Measurements from ENCODE around the gene VASH2. TPM values are rescaled to one million over a fixed set of nuclear protein-coding genes. Genes with fewer than 3 reads are reported as not detected.

VASH2 gene
- total RNA-seq, 1 donor from 2014 or later, result 2.9 TPM

GRCh38 chr1:212955098-212955497 is 4.8 kb downstream of the VASH2 start:
- Histone ChIP-seq H3K4me3 (ENCODE audit: low read depth, low read length) (no peak overlapping the region), H3K36me3 (ENCODE audit: control insufficient read depth, insufficient read depth, low read length) (no peaks in the 10 kb centered on the region), H3K27me3 (ENCODE audit: control insufficient read depth, insufficient read depth, low read length) (peaks cover 6% of the 10 kb centered on the region)
- DNase-seq (ENCODE audit: low read depth), result no peak
- TF ChIP-seq CTCF (IDR thresholded peaks at IDR 0.05; ENCODE audit: insufficient read depth, low read length, poor library complexity, severe bottlenecking), result no peak

- TF ChIP-seq CTCF (IDR thresholded peaks at IDR 0.05; ENCODE audit: insufficient read depth, low read length, poor library complexity, severe bottlenecking), result no peak
- DNase-seq (ENCODE audit: low read depth), result no peak
- Histone ChIP-seq H3K36me3 (ENCODE audit: control insufficient read depth, insufficient read depth, low read length) (no peaks in the 10 kb centered on the region), H3K27me3 (ENCODE audit: control insufficient read depth, insufficient read depth, low read length) (peaks cover 6% of the 10 kb centered on the region), H3K4me3 (ENCODE audit: low read depth, low read length) (no peak overlapping the region)
Measured at GRCh38 chr1:212955961-212956620, 5.8 kb downstream of the VASH2 start.

- H3K4me3 ChIP-seq (ENCODE audit: low read depth, low read length), result no peak overlapping the region
- no peaks in the 10 kb centered on the region for H3K27me3 ChIP-seq (ENCODE audit: control insufficient read depth, insufficient read depth, low read length)
- TF ChIP-seq CTCF (IDR thresholded peaks at IDR 0.05; ENCODE audit: insufficient read depth, low read length, poor library complexity, severe bottlenecking), result no peak
- no peaks in the 10 kb centered on the region for H3K36me3 ChIP-seq (ENCODE audit: control insufficient read depth, insufficient read depth, low read length)
- no peak for DNase-seq (ENCODE audit: low read depth)
Measured at GRCh38 chr1:212957546-212957945, 7.2 kb downstream of the VASH2 start.

GRCh38 chr1:212958175-212958574 is 7.8 kb downstream of the VASH2 start:
- DNase-seq (ENCODE audit: low read depth), result no peak
- TF ChIP-seq CTCF (IDR thresholded peaks at IDR 0.05; ENCODE audit: insufficient read depth, low read length, poor library complexity, severe bottlenecking), result no peak

GRCh38 chr1:212959266-212960220 is 9.2 kb downstream of the VASH2 start:
- H3K4me3 ChIP-seq (ENCODE audit: low read depth, low read length), result no peak overlapping the region
- DNase-seq (ENCODE audit: low read depth), result no peak
- H3K27me3 ChIP-seq (ENCODE audit: control insufficient read depth, insufficient read depth, low read length), result no peaks in the 10 kb centered on the region
- H3K36me3 ChIP-seq (ENCODE audit: control insufficient read depth, insufficient read depth, low read length), result no peaks in the 10 kb centered on the region
- TF ChIP-seq CTCF (IDR thresholded peaks at IDR 0.05; ENCODE audit: insufficient read depth, low read length, poor library complexity, severe bottlenecking), result no peak

More at GRCh38 chr1:212958175-212958574, 7.8 kb downstream of the VASH2 start:
- Histone ChIP-seq H3K4me3 (ENCODE audit: low read depth, low read length) (no peak overlapping the region), H3K36me3 (ENCODE audit: control insufficient read depth, insufficient read depth, low read length) (no peaks in the 10 kb centered on the region), H3K27me3 (ENCODE audit: control insufficient read depth, insufficient read depth, low read length) (no peaks in the 10 kb centered on the region)
